Muscle layer of duodenum (tissue), 2 donors: ENCODE measurements around the gene GRID1.

Source experiments
- H3K27ac ChIP-seq: one replicate; pipeline ENCODE4 v1.7.0; 2013; ENCODE audit warnings: mild to moderate bottlenecking, low read length
- H3K27me3 ChIP-seq: one replicate; pipeline ENCODE4 v1.7.0; 2013; ENCODE audit warnings: low read depth, mild to moderate bottlenecking, control low read depth, low read length
- H3K36me3 ChIP-seq, 2 donors: one replicate each; pipeline ENCODE4 v1.7.0; 2013; ENCODE audit warnings: low read length in 2 of 2, control low read depth in 1 of 2, mild to moderate bottlenecking in 1 of 2; ENCODE audit not compliant: insufficient read depth in 2 of 2, control insufficient read depth in 1 of 2
- H3K4me1 ChIP-seq, 2 donors: one replicate each; pipeline ENCODE4 v1.7.0; 2013; ENCODE audit warnings: low read length in 2 of 2, mild to moderate bottlenecking in 2 of 2, control low read depth in 1 of 2, moderate library complexity in 1 of 2; ENCODE audit not compliant: insufficient read depth in 2 of 2, control insufficient read depth in 1 of 2
- H3K4me3 ChIP-seq, 2 donors: one replicate each; pipeline ENCODE4 v1.7.0; 2013; ENCODE audit warnings: low read length in 2 of 2, low read depth in 1 of 2, mild to moderate bottlenecking in 1 of 2
- H3K9me3 ChIP-seq, 2 donors: one replicate each; pipeline ENCODE4 v1.7.0; 2013; ENCODE audit warnings: low read length in 2 of 2, control low read depth in 1 of 2, mild to moderate bottlenecking in 1 of 2; ENCODE audit not compliant: control insufficient read depth in 1 of 2
- donor health status: healthy.

GRID1 gene

DNA sequence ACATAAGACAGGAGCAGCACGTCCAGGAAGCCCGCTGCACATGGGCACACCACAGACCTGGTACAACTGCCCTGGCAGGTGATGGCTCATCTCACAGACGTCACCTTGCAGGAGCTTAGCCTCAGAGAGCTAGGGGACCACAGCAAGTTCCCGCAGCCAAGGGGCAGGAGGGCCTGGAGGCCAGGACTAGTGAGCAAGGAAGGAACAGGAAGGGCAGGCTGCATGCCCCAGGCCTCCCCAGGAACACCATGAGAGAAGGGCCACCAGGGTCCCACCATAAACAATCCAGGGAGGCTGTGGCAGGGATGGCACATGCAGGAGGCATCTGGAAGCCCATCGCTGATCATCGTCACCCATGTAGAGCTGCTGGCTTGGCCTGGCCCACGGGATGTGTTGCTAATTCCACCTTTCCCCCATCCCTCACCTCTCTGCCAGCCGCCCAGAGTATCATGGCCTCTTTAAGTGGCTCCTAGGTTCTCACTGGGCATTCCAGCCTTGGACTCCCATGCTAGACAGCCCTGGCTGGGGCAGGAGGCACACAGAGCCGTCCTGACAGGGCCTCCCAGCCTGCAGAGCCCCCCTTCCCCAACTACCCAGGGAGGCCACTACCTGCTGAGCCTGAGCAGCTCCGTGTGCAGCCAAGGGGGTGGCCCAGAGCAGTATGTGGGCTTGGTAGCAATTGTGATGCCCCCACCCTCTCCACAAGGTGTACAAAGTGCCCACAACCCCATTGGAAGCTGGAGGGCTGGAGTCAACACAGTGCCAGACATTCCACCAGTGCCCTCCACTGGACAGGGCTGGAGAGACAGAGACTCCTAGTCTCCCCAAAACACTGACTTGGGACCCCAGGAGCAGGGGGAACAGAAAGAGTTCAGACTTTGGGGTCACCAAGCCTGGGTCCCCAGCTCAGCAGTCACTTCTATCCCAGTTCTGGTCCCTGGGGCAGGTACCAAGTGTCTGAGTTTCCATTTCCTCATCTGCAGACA lies 35.5 kb downstream of the GRID1 start:
- Histone ChIP-seq H3K4me1 (no peaks in the 10 kb centered on the region), H3K27me3 (no peaks in the 10 kb centered on the region), H3K4me3 (no peak overlapping the region), H3K9me3 (no peaks in the 10 kb centered on the region), H3K27ac (no peak overlapping the region), H3K36me3 (no peaks in the 10 kb centered on the region)

DNA sequence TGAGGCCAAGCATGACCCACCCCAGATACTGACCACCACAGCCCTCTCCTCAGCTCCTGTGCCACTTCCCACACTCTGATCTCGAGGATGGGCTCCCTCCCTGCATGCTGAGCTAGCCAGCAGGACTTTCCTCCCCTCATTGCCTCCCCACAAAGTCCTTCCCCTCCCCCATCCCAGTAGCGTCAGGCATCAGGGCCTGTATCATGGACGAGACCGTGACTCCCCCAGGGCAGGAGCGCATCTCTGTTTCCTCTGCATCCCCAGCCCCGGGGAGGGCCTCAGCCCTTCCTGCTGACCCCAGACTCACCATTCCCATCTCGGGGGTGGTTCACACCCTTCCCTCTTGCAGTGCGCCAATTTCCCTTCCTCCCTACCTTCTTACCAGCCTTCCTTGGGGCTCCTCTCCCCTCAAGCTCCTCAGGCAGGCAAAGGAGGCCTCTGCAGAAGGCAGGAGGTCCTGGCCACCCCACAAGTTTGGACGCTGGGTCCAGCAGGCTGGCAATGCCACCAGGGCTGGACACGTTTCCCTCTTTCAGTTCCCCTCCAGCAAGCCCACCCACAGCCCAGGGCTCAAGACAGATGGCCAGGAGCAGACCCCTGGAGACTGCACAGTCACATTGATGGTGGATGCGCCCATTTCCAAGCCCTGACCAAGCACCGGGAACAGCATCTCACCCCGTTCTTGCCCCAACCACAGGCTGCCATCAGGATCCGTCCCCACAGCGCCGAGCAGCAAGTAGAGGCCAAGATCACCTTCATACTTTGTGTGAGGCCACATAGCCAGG lies 36.5 kb downstream of the GRID1 start:
- Histone ChIP-seq H3K27me3 (no peaks in the 10 kb centered on the region), H3K9me3 (no peaks in the 10 kb centered on the region), H3K36me3 (no peaks in the 10 kb centered on the region), H3K4me3 (no peak overlapping the region), H3K27ac (no peak overlapping the region), H3K4me1 (no peaks in the 10 kb centered on the region)

DNA sequence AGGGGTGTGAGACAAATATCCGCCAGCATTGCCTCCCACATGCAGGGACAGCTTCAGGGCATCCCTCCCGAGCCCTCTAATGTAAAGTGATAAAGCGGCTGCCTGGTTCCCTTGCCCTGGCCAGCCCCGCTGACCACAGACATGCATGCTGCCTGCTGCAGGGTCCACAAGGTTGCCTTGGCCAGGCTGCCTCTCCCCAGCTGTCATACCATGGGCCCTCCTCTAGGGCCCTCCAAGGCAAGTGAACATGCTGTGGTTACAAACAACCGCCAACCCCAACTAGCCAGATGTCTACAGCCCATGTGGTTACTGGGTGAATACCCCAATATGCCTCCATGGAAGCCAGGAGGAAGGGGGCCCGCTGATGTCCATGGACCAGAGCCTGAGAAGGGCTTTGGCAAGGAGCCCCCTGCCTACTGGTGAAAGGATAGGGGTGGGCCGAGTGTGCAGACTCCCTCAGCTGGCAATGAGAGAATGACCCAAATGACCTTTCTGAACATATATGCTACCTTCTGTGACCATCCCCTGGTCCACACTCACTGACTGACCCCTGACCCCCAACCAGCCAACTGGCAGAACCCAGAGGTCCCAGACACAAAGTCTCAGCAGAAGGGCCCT lies 37.4 kb downstream of the GRID1 start:
- Histone ChIP-seq H3K9me3 (no peaks in the 10 kb centered on the region), H3K4me3 (no peak overlapping the region), H3K4me1 (no peaks in the 10 kb centered on the region), H3K36me3 (no peaks in the 10 kb centered on the region), H3K27ac (no peak overlapping the region), H3K27me3 (no peaks in the 10 kb centered on the region)

DNA sequence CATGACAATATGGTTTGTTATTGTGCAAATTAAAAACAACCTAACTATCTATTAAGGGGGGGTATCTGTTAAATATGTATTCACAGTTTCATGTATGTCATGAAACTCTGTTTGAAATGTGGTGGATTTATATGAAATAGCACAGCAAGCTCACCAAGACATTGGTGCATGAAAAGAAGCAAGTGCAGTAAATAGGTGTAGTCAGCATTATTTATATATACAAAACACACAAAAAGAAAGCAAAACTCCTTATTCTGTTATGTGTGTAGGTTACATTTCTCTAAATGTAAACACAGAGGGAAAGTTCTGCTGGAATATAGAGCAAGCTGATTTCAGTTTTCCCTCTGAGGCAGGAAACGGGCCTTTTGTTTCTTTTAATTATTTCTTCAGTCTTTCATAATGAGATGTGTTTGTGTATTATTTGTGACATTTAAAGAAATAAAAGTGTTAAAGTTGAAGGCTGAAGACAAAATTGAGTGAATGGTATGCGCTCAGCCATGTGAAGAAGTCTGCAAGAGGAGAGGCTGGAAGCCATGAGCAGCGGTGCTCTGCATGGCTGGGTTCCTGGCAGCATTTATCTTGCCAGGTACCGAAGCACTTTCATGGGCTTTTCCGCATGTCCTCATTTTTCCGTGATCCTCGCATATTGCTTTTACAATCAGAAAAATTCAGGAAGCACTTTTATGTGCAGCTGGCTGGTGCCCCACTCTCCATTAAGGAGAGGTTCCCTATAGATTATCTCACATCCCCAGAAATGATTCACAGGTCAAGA lies 38.5 kb downstream of the GRID1 start:
- H3K9me3 ChIP-seq: no peaks in the 10 kb centered on the region
- H3K36me3 ChIP-seq: no peaks in the 10 kb centered on the region
- H3K27ac ChIP-seq: no peak overlapping the region
- no peaks in the 10 kb centered on the region for H3K27me3 ChIP-seq
- no peak overlapping the region for H3K4me3 ChIP-seq
- H3K4me1 ChIP-seq: no peaks in the 10 kb centered on the region

DNA sequence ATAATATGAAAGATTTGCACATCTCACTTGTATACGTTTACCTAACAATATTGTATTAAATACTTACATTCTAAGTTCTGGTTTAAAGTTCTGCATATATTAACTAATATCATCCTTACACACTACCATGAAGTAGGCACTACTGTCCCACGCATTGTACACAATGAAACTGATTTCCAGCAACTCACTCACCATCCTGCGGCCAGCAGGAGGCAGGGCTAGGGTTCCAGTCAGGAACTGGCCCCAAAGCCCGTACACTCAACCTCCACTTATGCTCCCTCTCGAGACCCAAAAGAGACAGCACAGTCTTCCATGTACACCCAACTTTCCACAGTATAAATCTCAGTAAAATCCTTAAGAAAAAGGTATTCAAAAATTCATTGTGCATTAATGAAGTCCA lies 41.4 kb downstream of the GRID1 start:
- Histone ChIP-seq H3K27ac (no peak overlapping the region), H3K4me3 (no peak overlapping the region), H3K36me3 (no peaks in the 10 kb centered on the region), H3K9me3 (no peaks in the 10 kb centered on the region), H3K27me3 (no peaks in the 10 kb centered on the region), H3K4me1 (no peaks in the 10 kb centered on the region)

DNA sequence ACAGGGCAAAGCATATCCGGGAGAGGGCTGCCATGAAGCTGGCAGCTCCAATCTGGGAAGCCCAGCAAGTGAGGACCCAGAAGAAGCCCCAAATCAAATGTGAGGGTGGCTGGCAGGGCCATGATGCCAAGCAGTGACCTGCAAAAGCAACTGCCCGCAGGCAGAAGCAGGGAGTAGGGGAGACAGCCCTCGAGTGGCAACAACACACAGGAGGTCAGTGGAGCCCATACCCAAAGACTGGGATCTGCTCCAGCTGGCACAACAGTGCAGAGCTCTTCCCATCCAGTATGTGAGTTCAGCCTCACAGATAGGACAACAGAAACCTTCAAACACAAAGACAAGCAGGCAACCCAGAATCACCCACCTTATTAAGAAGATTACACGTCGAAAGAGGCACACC lies 45.0 kb downstream of the GRID1 start:
- Histone ChIP-seq H3K4me3 (no peak overlapping the region), H3K36me3 (no peaks in the 10 kb centered on the region), H3K27me3 (no peaks in the 10 kb centered on the region), H3K9me3 (no peaks in the 10 kb centered on the region), H3K27ac (no peak overlapping the region), H3K4me1 (no peaks in the 10 kb centered on the region)

GRCh38 chr10:86319676-86320075 lies 46.9 kb downstream of the GRID1 start:
- Histone ChIP-seq H3K36me3 (no peaks in the 10 kb centered on the region), H3K27ac (no peak overlapping the region), H3K4me3 (no peak overlapping the region), H3K4me1 (no peaks in the 10 kb centered on the region), H3K27me3 (no peaks in the 10 kb centered on the region), H3K9me3 (no peaks in the 10 kb centered on the region)

- Histone ChIP-seq H3K27me3 (no peaks in the 10 kb centered on the region), H3K9me3 (no peaks in the 10 kb centered on the region), H3K36me3 (no peaks in the 10 kb centered on the region), H3K4me3 (no peak overlapping the region), H3K4me1 (no peaks in the 10 kb centered on the region), H3K27ac (no peak overlapping the region)
Measured at GRCh38 chr10:86317949-86318725, 48.5 kb downstream of the GRID1 start.

DNA sequence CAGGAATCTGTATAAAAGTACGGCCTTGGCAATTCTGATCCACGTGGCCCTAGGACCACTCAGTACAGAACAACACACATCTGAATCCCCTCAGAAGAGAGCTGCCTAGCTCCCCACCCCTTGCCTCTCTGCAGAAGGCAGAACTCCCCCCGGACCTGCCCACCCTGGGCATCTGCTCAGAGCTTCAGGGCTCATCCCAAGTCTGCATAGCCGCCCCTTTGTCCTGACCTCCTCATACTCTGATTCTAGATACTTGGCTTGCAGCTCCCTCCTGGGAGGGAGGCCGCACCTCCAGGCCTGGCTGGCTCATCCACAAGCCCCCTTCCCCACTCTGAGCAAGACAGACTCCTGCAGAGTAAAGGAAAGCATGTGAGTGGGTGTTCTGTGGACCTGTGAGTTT lies 49.6 kb downstream of the GRID1 start:
- Histone ChIP-seq H3K9me3 (no peaks in the 10 kb centered on the region), H3K4me3 (no peak overlapping the region), H3K27me3 (no peaks in the 10 kb centered on the region), H3K4me1 (no peaks in the 10 kb centered on the region), H3K36me3 (no peaks in the 10 kb centered on the region), H3K27ac (no peak overlapping the region)

DNA sequence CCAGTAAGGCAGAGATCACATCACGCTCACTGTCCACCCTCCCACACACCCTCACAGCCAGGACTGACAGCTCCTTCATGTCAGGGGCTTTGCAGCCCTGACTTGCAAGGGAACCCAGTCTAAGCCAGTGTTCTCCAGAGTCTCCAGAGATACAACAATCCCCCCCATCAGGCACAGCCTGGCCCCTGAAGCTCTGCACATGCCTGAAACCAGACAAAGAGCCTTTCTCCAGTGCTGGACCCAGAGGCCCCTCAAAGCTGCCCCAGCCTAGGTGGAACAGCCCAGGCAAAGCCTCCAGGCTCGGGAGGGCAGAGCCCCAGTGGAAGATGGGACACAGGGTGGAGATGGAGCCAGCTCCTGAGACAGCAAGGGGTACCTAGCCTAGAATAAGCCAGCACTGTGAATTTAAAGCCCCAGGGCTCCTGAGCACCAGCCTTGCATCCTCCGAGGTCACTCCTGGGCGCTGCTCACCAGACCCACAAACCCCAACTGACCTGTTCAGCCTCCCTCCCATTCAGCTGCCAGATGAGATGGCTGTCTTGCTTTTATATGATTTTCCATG lies 50.2 kb downstream of the GRID1 start:
- Histone ChIP-seq H3K27ac (no peak overlapping the region), H3K27me3 (no peaks in the 10 kb centered on the region), H3K9me3 (no peaks in the 10 kb centered on the region), H3K36me3 (no peaks in the 10 kb centered on the region), H3K4me3 (no peak overlapping the region), H3K4me1 (no peaks in the 10 kb centered on the region)
